Middle frontal gyrus (tissue), 1 donor: ENCODE results near the gene SLCO2B1.

Experiments used
- DNase-seq: peaks from one replicate; pipeline ENCODE4 v3.0.0-alpha.2; 2015; ENCODE audit warnings: low spot score; ENCODE audit errors: extremely low spot score

SLCO2B1 gene

DNA sequence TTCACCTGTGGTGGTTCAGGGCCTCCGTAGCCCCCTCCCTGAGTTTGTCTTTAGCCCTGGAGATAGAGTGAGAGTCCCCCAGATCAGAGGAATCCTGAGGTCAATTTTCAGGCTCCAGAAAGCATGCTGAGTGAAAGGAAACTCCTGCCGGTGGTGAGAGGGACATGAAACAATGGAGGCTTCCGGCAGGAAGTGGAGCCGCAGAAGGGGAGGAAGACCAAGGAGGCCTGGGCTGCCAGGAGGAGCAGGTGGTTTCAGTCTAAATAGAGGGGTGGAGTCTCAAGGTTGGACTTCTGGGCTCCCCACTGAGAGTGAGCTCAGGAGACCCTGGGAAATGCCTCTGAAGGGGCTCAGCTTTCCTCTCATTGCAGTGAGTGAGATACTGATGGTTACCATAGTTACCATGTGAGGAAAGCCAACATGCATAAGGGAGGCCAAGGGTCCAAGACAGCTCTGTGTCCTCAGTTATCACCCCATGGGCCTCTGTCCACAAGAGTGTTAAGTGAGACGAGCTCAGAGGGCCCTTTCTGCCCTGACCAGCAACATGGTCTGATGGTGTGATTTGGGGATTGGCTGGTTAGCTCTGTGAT, 10.7 kb downstream of the SLCO2B1 start:
- DNase-seq = no peak

DNA sequence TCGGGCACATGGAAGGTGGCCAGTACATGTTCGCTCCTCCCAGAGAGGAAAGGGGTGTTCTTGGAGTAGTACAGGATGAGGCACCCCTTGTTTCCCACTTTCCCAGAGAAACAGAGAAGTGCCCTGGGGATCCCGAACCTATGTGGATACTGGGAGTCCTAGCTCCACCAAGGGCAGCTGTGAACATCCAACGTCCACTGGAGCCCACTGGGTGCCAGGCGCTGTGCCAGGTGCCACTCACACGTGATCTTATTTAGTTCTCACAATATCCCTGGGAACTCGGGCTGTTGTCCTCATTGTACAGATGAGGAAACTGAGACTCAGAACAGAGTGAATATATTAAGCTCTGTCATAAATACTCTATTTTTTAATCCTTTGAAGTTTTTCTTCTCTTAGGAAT, 12.0 kb downstream of the SLCO2B1 start:
- DNase-seq = no peak

DNA sequence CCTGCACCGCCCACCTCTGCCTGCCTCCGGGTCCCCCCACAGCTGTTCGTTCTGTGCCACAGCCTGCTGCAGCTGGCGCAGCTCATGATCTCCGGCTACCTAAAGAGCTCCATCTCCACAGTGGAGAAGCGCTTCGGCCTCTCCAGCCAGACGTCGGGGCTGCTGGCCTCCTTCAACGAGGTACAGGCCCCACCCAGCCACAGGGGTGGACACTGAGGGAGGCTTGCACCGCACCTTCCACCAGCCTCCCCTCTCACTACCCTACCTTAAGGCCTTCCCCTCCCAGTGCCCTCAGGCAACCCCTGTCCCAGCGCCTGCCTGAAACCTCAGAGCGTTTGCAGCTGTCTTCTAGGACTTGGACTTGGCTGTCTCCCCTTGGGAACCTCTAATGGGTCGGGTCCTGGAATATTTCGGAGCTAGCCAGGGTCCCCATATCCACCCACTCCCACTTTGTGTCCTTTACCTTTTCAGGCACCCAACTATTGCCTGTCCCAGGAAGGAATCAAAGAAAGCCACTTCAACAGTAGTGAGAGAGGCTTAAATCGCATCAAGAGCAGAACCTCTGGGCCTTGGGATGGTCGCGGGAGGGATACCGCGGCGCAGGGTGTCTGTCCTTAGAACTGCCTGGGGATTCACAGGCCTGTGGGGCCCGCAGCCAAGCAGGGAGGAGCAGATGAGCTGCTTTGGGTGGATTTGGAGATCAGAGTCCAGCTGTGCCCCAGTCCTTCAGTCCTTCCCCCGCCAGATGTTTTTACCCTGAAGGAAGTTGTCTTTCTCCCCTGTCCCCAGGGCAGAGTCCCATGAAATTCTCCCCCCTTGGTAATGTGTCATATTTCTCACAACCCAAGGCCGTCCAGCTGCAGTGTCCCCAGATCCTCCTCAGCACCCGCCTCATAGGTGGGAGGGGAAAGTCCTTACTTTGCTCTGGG, 13.3 kb downstream of the SLCO2B1 start:
- DNase-seq = no peak

DNA sequence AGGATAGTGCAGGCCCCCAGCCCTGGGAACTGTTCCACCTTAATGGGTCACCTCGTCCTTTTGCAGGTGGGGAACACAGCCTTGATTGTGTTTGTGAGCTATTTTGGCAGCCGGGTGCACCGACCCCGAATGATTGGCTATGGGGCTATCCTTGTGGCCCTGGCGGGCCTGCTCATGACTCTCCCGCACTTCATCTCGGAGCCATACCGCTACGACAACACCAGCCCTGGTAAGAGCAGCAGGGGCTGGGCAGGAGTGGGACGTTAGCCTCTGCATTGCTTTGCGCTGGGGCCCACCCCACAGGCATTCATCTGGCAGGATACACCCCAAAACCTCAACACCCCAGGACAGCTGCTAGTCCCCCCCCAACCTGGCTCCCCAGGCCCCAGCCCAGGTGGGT, 14.8 kb downstream of the SLCO2B1 start:
- DNase-seq = no peak

DNA sequence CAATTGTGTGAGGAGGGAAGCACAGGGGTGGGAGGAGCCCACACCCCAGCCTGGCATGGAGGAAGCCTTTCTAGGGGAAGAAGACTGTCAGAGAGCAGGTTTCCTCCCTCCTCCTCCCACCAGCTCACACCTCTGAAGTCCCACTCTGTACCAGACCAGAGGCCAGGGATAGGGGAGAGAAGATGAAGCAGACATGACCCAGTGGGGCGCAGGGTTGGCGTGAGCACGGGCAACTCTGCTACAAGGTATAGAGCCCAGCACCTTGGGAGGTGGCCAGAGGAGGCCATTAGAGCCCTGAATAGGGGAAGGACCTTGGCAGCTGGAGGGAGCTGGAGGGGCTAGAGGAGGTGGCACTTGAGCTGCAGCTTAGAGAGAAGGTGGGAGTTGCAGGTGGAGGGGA, 15.9 kb downstream of the SLCO2B1 start:
- no peak for DNase-seq

DNA sequence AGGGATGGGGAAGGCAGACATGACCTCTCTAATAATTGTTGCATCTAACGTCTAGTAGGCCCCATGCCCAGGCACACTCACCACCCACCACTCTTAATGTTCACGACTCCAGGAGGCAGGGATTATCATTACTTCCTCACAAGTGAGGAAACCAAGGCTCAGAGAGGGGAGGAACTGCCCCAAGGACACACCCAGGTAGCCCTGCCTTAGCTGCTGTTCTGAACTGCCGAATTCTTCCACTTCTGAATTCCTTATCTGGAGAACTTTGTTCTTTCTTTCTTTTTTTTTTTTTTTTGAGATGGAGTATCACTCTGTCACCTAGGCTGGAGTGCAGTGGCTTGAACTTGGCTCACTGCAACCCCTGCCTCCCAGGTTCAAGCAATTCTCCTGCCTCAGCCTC, 16.7 kb downstream of the SLCO2B1 start:
- no peak for DNase-seq

DNA sequence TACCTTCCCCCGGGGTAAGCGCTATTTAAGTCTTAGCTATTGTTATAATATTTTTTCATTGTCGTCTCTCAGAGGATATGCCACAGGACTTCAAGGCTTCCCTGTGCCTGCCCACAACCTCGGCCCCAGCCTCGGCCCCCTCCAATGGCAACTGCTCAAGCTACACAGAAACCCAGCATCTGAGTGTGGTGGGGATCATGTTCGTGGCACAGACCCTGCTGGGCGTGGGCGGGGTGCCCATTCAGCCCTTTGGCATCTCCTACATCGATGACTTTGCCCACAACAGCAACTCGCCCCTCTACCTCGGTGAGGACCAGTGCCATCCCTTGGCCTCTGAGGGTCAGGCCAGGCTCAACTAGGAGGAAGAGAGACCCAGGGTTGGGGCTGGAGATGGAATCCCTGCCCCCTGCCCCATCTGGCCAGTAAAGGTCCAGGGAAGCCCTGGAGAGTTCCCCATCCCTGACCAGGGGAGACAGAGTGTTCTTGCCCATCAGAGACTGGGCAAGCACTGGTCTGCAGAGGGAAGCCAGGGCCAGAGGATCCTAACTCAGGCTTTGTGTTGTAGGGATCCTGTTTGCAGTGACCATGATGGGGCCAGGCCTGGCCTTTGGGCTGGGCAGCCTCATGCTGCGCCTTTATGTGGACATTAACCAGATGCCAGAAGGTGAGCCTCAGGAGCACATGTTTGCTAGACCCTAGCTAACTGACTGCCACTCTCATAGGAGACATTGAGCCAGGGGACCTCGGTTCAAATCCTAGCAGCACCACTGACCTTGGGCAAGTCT, 18.4 kb downstream of the SLCO2B1 start:
- DNase-seq = no peak

DNA sequence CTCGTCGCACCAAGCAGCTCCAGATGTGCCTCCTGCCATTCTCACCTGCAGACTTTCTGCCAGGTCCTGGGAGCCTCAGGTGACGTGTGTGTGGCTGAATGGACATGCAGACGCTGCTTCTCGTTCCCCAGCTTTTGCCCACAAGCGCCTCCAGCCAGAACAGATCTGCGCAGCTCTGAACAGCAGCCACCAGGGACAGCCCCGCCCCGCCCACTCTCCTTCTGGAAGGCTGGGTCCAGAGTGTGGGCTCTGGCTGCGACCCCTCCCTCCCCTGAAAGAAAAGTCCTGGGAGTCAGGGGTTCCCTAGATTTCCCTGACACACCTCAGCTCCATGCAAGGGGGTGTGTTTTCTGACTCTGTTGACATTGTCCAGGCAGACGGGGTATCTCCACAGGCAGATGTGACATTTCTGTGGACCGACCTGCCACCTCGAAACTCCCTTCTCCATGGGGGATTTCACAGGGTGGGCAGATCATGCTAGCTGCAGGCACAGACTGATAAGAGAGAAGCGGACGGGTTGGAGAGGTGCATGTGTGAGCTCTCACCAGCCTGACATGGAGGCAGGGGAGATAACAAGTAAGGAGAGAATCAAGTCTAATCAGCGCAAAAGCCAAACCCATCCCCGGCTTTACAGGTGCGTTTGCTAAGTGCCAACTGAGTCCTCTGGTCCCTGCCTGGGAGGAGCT, 19.8 kb downstream of the SLCO2B1 start:
- no peak for DNase-seq

DNA sequence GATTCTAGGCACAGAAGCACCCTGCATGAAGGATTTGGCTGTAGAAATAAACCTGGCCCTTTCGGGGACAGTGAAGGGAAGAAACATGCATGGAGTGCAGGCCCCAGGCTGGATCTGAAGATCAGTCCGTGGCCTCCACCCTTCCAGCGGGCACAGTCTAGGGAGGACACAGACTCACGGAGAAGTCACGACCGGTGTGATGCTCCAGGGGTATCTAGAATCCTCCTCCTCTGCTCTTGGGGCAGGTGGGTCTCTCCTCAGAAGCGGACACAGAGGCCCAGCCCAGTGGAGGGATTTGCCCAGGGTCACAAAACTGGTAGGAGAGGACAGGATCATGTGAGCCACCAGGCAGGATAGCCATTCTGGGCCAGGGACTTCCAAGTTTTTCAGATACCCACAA, 22.4 kb downstream of the SLCO2B1 start:
- DNase-seq = no peak

DNA sequence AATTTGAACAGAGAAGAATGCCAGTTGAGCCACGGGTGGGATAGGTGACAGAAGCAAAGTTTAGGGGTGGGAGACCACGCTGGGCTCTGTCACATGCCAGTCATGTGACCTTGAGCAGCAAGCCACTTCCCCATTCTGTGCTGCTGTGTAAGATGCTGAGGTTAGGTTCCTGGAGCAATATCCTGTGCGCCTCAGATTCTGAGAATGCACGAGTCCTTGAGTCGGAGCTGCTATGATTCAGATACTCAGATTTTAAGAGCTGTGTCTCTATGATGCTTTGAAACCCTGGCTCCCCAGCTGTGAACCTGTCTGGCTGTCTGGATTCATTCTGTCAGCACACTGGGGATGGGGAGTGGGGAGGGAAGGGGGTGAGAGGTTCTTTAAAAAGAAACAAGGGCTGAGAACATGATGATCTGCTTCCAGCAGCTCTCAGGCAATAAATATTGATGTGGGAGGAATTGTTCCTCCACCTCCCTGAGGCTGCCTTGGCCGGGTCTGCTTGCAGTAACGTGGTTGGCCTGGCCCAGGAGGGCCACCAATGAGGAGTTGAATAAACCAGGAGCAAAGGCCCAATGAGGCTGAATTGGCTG, 24.0 kb downstream of the SLCO2B1 start:
- DNase-seq = no peak

DNA sequence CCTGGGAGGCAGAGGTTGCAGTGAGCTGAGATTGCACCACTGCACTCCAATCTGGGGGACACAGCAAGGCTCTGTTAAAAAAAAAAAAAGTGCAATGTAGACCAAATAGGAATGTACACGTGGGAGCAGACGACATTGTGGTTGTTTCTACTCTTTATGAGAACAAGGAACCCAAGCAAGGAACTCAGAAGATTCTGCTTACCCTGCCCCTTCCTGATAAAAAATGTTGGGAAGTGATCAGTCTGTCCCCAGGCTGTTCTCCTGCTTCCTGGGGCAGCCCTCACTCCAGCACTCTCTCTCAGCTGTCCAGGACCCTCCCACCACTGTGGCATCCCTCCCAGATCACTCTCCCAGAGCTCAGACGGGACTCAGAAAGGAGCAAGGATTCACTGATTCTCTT, 31.8 kb downstream of the SLCO2B1 start:
- DNase-seq = no peak

DNA sequence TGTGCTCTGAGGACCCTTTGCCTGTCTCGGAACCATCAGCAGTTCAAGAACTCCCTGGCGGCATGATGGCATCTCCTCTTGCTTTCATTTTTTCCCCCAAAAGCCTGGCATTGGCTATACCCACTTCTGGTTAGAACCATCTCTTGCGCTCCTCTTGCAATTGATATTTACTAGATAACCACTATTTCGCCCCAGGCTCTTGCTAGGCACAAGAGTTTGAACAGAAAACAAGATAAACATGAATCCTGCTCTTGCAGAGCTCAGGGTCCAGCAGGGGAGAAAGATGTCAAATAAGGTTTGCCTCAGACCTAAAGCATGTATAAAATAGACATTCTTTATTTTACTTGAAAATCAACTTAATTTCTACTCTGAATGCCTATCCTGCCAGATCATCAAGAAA, 33.1 kb downstream of the SLCO2B1 start:
- DNase-seq = no peak

DNA sequence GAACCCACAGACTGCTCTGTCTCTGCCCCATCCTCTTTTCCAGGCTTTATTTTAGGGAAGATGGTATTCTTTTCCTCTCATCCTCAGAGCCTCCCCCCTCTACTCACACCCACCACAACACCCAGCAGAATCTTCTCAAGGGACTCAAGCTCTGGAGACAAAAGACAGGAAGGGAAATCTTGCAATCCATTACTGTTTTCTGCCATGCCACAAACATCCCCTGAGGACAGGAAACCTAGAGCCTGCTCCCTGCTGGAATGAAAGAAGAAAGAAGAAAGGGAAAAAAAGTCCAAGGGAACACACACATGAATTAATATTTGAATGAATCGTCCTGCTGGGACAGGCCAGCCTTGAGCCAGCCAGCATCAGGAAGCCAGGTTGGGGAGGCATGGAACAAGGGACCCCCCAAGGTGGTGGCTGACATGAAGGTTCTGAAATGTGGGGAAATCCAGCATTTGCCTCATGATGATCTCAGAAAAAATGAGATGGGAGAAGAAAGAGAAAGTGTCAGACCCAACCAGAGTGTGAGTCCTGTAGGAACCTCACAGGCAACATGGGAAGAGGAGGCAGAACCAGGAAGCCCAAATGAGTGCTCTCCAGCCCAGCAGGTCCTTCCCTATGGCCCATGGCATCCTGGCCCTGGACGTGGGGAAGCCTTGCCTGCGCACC, 34.0 kb downstream of the SLCO2B1 start:
- no peak for DNase-seq

DNA sequence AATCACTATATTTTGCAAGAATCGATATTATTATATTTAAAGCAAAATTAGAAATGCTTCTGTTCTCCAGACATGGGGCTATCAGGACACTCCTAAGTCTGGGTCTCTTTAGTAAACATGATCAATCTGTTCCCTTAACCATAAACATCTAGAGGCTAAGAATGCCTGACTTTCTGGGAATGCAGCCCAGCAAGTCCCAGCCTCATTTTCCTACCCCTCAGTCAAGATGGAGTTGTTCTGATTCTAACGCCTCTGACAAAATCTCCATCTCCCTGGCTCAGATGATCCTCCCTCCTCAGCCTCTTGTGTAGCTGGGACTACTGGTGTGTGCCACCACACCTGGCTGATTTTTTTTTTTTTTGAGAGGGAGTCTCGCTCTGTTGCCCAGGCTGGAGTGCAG, 35.0 kb downstream of the SLCO2B1 start:
- no peak for DNase-seq

DNA sequence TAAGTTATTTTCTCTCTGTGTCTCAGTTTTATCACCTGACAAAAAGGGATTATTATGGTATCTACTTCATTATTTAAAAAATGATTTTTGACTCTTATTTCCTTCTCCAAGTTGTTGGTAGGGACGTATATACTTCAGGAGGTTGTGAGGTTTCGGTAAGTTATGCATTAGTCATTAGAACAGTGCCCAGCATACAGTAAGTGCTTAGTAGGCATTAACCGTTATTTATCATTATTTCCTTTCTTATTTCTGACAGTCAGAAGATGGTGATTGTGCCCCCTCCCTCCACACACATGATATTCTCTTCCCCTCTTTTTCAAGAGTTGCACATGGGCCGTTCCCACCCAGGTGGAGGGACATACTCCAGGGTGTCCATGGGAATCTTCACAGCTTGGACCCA, 36.1 kb downstream of the SLCO2B1 start:
- no peak for DNase-seq

DNA sequence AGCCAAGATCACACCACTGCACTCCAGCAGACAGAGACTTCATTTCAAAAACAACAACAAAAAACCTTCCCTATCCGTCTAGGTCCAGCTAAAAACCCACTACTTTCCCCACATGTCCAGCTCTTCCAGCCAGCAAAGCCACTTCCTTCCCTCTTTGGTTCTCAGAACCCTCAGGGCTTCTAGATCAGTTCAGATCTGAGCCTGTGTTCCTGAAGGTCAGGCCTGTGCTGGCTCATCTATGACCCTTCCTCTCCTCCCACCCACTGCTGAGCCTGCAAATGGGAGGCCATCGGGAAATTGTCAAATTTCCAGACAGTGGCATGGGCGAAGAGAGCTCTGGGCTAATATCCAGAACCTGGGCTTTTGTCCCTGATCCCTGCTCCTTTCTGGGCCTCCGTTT, 37.8 kb downstream of the SLCO2B1 start:
- DNase-seq = no peak

DNA sequence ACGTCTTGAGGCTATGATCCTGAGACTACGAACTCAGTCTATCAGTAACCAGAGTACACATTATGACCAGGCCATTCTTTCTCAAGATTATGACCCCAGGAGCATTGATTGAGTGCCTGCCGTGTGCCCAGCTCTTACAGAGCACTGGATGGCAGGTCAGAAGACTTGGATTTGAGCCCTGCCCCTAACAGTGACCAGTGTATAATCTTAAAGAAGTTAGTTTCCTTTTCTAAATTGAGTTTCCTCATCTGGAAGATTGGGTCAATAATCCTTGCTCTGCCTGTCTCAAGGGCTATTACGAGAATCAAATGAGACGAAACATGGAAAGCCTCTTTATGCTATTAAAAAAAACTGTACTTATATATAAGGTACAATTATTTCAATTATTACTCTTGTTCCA, 38.2 kb downstream of the SLCO2B1 start:
- no peak for DNase-seq

DNA sequence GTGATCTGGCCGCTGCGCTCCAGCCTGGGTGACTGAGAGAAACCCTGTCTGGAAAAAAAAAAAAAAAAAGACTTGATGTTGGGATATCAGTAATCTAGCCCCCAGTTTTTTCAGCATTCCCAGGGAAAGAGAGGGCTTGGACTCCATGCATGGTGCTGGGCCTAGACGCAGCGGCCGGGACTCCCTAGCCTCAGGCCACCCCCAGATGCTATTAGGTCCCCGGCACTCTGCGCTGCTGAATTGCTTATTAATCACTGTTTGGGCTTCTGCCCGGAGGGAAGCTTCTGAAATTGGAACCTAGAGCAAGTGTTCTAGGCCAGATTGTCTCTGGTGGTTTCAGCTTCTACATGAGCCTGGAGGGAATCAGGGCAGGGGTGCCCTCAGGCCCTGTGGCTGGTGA, 39.0 kb downstream of the SLCO2B1 start:
- no peak for DNase-seq

DNA sequence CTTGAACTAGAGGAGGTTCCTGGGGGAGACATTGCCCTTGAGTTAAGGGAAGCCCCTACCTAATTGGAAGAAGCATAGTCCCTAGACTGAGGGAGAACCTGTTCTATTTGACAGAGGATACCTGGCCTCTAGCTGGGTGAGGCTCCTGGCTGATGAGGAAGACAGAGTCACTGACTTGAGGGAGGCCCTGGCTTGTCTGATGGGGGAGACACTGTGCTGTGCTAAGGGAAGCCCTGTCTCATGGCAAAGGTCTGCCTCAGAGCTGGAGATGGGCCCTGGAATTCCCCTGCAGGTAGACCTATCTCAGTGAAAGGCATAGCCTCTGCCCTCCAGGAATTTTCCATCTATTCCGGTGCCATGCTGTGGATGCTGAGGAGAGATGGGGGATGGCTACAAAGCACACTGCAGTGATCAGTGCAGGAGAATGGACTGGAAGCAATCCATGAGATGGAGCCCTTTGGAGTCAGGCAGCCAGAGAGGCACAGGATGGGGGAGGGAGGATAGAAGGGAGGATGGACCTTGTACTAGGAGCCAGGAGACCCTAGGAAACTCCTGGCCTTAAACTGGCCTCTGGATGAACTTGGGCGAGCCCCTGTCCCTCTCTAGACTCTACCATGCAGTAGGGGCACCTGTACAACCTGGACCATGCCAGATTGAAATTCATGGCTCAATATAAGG, 39.9 kb downstream of the SLCO2B1 start:
- DNase-seq = no peak

DNA sequence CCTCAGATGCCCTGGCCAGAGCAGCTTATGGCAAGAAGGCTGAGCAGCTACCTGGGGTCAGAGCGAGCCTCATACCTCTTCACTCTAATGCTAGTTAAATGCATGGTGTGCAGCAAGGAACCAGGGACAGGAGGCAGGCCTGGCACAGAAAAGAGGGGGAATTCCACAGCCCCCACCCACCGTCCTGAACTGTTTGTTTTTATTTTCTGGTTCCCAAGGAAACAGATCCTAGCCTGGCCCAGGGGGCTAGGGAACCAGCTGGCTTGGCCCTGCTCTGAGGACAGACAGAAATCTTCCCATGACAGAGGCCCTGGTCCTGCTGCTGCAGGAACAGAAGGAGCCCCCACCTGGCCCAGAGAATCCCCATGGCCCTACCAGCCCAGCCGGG, 40.4 kb downstream of the SLCO2B1 start:
- DNase-seq = no peak
